ENCODE measurements around the gene FRY.

FRY gene

DNA sequence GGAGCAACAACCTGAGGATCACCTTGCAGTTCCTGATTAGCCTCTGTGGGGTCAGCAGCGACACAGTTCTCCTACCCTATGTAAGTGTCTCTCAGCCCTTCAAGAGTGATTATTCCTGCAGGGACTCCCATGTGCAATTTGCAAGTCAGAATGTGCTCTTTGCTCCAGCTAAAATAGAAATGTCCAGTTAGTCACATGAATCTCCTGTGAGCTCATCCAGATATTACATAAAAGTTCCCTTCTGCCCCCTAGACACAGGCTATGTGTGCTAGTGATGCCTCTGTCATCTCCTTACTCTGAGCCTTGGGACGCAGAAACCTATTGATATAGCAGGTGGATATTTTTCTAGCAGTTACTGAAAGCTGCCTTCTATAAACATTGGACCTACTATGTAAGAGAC is 178.1 kb downstream of the FRY start:
- no peaks in the 10 kb centered on the region for H3K27me3 ChIP-seq (ENCODE audit: control insufficient read depth in 1 of 2, insufficient read depth in 2 of 2, low read length in 2 of 2)
- no peaks in the 10 kb centered on the region for H3K9me3 ChIP-seq (ENCODE audit: control insufficient read depth in 2 of 2, low read length in 2 of 2)
- no peak overlapping the region for H3K9ac ChIP-seq (ENCODE audit: low read length in 2 of 2)
- H3K4me3 ChIP-seq (ENCODE audit: low read length in 2 of 2) = no peak overlapping the region
- no peak overlapping the region for H3K27ac ChIP-seq (ENCODE audit: low read length)
- H3K4me1 ChIP-seq (ENCODE audit: control insufficient read depth, insufficient read depth, low read length) = no peaks in the 10 kb centered on the region
- H3K36me3 ChIP-seq (ENCODE audit: control insufficient read depth in 2 of 2, insufficient read depth in 2 of 2, low read length in 2 of 2) = peaks cover 0 to 10% of the 10 kb centered on the region in 2 donors

DNA sequence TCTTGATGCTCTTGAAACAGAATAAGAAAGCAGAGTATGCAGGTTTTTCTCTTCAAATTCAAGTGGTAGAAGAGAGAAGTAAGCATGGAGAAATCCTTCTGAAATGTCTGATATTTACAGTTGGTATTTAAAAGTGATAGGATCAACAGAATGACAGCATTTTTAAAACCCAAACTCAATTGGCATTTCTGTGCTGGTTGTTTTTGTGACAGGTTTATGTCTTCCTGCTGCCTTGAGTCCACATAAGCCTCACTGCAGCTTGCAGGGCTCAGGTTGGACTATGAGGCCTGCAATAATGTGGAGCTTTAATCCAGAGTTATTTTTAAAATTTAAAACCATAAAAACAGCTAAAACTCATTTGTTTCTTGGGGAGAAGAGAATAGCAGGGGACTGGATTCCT is 178.5 kb downstream of the FRY start:
- H3K36me3 ChIP-seq (ENCODE audit: control insufficient read depth in 2 of 2, insufficient read depth in 2 of 2, low read length in 2 of 2) = peaks cover 0 to 10% of the 10 kb centered on the region in 2 donors
- H3K9ac ChIP-seq (ENCODE audit: low read length in 2 of 2) = no peak overlapping the region
- no peaks in the 10 kb centered on the region for H3K4me1 ChIP-seq (ENCODE audit: control insufficient read depth, insufficient read depth, low read length)
- H3K27me3 ChIP-seq (ENCODE audit: control insufficient read depth in 1 of 2, insufficient read depth in 2 of 2, low read length in 2 of 2) = no peaks in the 10 kb centered on the region
- no peak overlapping the region for H3K4me3 ChIP-seq (ENCODE audit: low read length in 2 of 2)
- no peaks in the 10 kb centered on the region for H3K9me3 ChIP-seq (ENCODE audit: control insufficient read depth in 2 of 2, low read length in 2 of 2)
- no peak overlapping the region for H3K27ac ChIP-seq (ENCODE audit: low read length)

DNA sequence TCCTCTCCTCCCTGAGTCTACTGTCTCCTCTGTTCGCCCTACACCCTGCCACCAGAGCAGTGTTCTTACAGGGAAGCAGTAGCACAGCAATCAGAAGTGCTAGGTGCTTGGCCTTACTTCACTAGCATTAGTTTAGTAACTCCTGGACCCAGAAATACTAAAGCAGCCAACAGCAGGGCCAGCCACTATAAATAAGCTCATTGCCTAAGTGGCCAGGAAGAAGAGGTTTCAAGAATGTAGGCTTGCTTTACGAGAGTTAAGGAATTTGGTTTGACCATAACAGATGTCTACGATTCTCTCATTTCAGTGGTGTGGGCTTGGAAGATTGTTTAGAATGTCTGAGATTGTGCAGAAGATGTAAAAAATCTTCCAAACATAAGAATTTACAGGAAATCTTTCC is 180.2 kb downstream of the FRY start:
- H3K4me1 ChIP-seq (ENCODE audit: control insufficient read depth, insufficient read depth, low read length) = no peaks in the 10 kb centered on the region
- H3K4me3 ChIP-seq (ENCODE audit: low read length in 2 of 2) = no peak overlapping the region
- no peaks in the 10 kb centered on the region for H3K27me3 ChIP-seq (ENCODE audit: control insufficient read depth in 1 of 2, insufficient read depth in 2 of 2, low read length in 2 of 2)
- no peak overlapping the region for H3K9ac ChIP-seq (ENCODE audit: low read length in 2 of 2)
- no peak overlapping the region for H3K27ac ChIP-seq (ENCODE audit: low read length)
- no peaks in the 10 kb centered on the region for H3K9me3 ChIP-seq (ENCODE audit: control insufficient read depth in 2 of 2, low read length in 2 of 2)
- H3K36me3 ChIP-seq (ENCODE audit: control insufficient read depth in 2 of 2, insufficient read depth in 2 of 2, low read length in 2 of 2) = peaks cover 0 to 10% of the 10 kb centered on the region in 2 donors

DNA sequence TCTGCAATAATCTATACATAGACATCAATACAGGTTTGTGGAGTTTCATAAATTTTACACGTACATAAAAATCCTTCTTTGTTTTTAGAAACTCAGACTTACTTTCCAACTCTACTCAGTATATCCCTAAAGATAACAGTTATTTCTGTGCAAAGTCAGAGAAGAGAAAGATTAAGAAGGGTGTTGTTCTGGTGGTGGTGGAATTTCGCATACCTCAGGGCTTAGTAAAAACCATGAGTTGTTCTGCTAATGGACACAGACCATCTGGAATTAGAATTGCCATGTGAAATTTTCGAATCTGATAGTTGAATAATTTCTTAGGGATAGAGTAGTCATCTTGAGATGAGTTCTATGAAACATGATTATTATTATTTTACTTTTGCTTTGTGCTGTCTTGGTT is 180.8 kb downstream of the FRY start:
- Histone ChIP-seq H3K9me3 (ENCODE audit: control insufficient read depth in 2 of 2, low read length in 2 of 2) (no peaks in the 10 kb centered on the region), H3K9ac (ENCODE audit: low read length in 2 of 2) (no peak overlapping the region), H3K4me1 (ENCODE audit: control insufficient read depth, insufficient read depth, low read length) (no peaks in the 10 kb centered on the region), H3K27ac (ENCODE audit: low read length) (no peak overlapping the region), H3K36me3 (ENCODE audit: control insufficient read depth in 2 of 2, insufficient read depth in 2 of 2, low read length in 2 of 2) (peaks cover 0 to 10% of the 10 kb centered on the region in 2 donors), H3K4me3 (ENCODE audit: low read length in 2 of 2) (no peak overlapping the region), H3K27me3 (ENCODE audit: control insufficient read depth in 1 of 2, insufficient read depth in 2 of 2, low read length in 2 of 2) (no peaks in the 10 kb centered on the region)

DNA sequence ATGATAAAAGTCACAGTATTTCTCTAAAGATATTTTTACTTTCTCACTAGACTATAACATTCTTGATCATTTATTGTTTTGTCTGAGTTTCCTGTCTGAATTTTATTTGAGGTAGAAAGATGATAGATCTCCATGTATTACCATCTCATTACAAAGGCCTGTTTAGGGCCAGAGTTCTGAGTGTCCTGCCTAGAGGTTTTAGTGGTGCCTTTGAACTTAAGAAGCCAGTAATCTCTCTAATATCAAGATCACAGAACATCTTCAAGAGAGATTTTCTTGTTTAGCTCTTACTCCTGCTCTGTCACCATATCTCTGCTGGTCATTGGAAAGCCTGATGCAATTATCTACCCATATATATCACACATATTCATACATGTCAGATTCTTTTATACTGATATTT is 182.1 kb downstream of the FRY start:
- Histone ChIP-seq H3K27me3 (ENCODE audit: control insufficient read depth in 1 of 2, insufficient read depth in 2 of 2, low read length in 2 of 2) (no peaks in the 10 kb centered on the region), H3K36me3 (ENCODE audit: control insufficient read depth in 2 of 2, insufficient read depth in 2 of 2, low read length in 2 of 2) (peaks cover 0 to 5% of the 10 kb centered on the region in 2 donors), H3K9ac (ENCODE audit: low read length in 2 of 2) (no peak overlapping the region), H3K27ac (ENCODE audit: low read length) (no peak overlapping the region), H3K4me1 (ENCODE audit: control insufficient read depth, insufficient read depth, low read length) (no peaks in the 10 kb centered on the region), H3K4me3 (ENCODE audit: low read length in 2 of 2) (no peak overlapping the region), H3K9me3 (ENCODE audit: control insufficient read depth in 2 of 2, low read length in 2 of 2) (no peaks in the 10 kb centered on the region)

DNA sequence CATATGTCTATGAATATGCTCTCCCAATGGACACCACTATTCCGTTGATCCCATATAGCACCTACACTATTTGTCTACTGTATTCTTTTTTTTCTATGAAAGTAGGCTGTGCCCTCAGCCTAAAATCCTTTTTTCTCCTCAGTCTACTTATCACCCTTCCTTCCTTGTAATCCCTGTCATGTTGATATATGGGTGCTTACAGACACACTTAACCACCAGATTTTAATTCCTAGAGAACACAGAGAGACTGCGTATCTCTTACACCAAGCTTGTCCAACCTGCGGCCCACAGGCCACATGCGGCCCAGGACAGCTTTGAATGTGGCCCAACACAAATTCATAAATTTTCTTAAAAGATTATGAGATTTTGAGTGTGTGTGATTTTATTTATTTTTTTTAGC is 182.5 kb downstream of the FRY start:
- no peaks in the 10 kb centered on the region for H3K4me1 ChIP-seq (ENCODE audit: control insufficient read depth, insufficient read depth, low read length)
- no peak overlapping the region for H3K4me3 ChIP-seq (ENCODE audit: low read length in 2 of 2)
- no peaks in the 10 kb centered on the region for H3K9me3 ChIP-seq (ENCODE audit: control insufficient read depth in 2 of 2, low read length in 2 of 2)
- no peaks in the 10 kb centered on the region for H3K27me3 ChIP-seq (ENCODE audit: control insufficient read depth in 1 of 2, insufficient read depth in 2 of 2, low read length in 2 of 2)
- no peak overlapping the region for H3K9ac ChIP-seq (ENCODE audit: low read length in 2 of 2)
- H3K36me3 ChIP-seq (ENCODE audit: control insufficient read depth in 2 of 2, insufficient read depth in 2 of 2, low read length in 2 of 2) = peaks cover 0 to 2% of the 10 kb centered on the region in 2 donors
- no peak overlapping the region for H3K27ac ChIP-seq (ENCODE audit: low read length)

DNA sequence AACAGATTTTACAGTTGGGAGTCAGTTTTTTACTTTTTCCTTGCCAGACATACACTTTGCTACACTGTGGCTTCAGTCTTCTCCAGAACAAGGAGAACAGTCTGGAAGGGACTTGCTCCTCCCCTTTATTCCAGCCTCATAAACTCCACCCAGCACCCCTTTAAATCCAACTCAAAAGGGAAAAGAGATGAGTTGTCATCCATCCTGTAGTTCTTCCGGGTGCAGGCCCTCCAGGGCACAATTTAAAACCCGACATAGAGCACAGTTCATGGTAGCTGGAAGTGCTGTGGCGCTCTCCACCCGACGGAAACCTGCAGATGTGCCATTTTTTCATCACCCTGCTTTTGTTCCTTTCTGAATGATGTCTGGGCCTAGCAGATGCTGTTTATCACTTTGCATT is 184.7 kb downstream of the FRY start:
- Histone ChIP-seq H3K36me3 (ENCODE audit: control insufficient read depth in 2 of 2, insufficient read depth in 2 of 2, low read length in 2 of 2) (no peaks in the 10 kb centered on the region), H3K9me3 (ENCODE audit: control insufficient read depth in 2 of 2, low read length in 2 of 2) (no peaks in the 10 kb centered on the region), H3K27me3 (ENCODE audit: control insufficient read depth in 1 of 2, insufficient read depth in 2 of 2, low read length in 2 of 2) (no peaks in the 10 kb centered on the region), H3K27ac (ENCODE audit: low read length) (no peak overlapping the region), H3K4me1 (ENCODE audit: control insufficient read depth, insufficient read depth, low read length) (no peaks in the 10 kb centered on the region), H3K4me3 (ENCODE audit: low read length in 2 of 2) (no peak overlapping the region), H3K9ac (ENCODE audit: low read length in 2 of 2) (no peak overlapping the region)

DNA sequence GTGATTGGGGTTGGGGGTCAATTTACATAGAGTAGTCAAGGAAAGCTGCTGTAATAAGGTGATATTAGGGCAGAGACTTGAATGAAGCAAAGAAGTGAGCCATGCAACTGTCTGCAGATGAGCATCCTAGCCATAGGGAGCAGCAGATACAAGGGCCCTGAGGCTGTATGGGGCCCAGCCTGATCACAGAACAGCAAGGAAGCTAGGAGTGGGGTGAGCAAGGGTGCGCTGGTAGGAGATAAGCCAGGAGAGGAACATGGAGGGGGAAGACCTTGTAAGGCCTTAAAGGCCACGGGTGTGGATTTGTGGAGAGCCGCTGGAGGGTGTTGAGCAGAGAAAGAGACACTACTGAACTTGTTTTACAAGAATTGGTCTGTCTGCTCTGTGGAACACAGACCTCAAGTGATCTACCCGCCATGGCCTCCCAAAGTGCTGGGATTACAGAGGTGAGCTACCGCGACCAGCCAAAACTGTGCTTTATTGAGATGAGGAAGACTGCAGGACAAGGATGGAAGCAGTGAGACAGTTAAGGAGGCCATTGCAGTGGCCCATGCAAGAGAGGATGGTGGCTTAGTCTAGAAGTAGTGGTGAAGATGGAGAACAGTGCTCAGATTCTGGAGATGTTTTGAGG is 190.6 kb downstream of the FRY start:
- peaks cover 8% of the 10 kb centered on the region for H3K4me1 ChIP-seq (ENCODE audit: control insufficient read depth, insufficient read depth, low read length)
- H3K9me3 ChIP-seq (ENCODE audit: control insufficient read depth in 2 of 2, low read length in 2 of 2) = no peaks in the 10 kb centered on the region
- H3K27ac ChIP-seq (ENCODE audit: low read length) = no peak overlapping the region
- no peak overlapping the region for H3K9ac ChIP-seq (ENCODE audit: low read length in 2 of 2)
- no peaks in the 10 kb centered on the region for H3K27me3 ChIP-seq (ENCODE audit: control insufficient read depth in 1 of 2, insufficient read depth in 2 of 2, low read length in 2 of 2)
- no peak overlapping the region for H3K4me3 ChIP-seq (ENCODE audit: low read length in 2 of 2)
- peaks cover 0 to 4% of the 10 kb centered on the region in 2 donors for H3K36me3 ChIP-seq (ENCODE audit: control insufficient read depth in 2 of 2, insufficient read depth in 2 of 2, low read length in 2 of 2)

DNA sequence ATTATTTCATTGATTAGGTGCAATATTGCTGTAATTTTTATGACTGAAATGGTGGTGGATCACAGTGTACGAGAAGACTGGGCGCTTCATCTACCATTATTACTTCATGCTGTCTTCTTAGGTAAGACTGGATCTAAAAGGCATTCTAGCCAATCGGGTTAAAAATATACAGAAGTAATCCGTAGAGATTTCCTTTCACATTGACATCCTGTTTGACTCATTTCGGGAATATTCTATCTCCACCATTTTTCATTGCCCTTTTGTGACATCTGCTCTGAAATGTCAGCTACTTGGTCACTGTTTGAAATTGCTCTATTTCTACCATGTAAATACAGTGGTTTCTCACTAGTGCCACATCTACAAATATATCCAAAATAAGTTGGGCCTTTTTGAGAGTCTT is 193.3 kb downstream of the FRY start:
- no peak overlapping the region for H3K27ac ChIP-seq (ENCODE audit: low read length)

DNA sequence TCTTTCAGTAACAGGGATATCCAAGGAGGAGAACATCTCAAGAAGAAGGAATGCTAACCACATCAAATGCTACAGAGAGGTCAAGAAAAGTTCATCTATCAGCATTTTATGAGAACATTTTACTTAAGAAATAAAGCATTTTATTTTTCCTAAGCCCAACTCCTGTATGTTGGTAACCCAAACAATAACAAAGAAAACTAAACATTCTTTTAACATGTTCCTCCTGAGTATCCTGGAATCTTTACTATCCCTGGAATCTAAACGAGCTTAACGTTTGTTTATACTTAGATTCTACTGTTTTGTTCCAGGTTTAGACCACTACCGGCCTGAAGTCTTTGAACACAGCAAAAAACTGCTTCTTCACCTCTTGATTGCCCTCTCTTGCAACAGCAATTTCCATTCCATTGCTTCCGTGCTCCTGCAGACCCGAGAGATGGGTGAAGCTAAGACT is 193.9 kb downstream of the FRY start:
- Histone ChIP-seq H3K9me3 (ENCODE audit: control insufficient read depth in 2 of 2, low read length in 2 of 2) (no peaks in the 10 kb centered on the region), H3K4me3 (ENCODE audit: low read length in 2 of 2) (no peak overlapping the region), H3K27me3 (ENCODE audit: control insufficient read depth in 1 of 2, insufficient read depth in 2 of 2, low read length in 2 of 2) (no peaks in the 10 kb centered on the region), H3K27ac (ENCODE audit: low read length) (no peak overlapping the region), H3K9ac (ENCODE audit: low read length in 2 of 2) (no peak overlapping the region), H3K36me3 (ENCODE audit: control insufficient read depth in 2 of 2, insufficient read depth in 2 of 2, low read length in 2 of 2) (peaks cover 0 to 11% of the 10 kb centered on the region in 2 donors), H3K4me1 (ENCODE audit: control insufficient read depth, insufficient read depth, low read length) (peaks cover 8% of the 10 kb centered on the region)

More for the DNA sequence above, 193.3 kb downstream of the FRY start:
- no peaks in the 10 kb centered on the region for H3K9me3 ChIP-seq (ENCODE audit: control insufficient read depth in 2 of 2, low read length in 2 of 2)
- H3K27me3 ChIP-seq (ENCODE audit: control insufficient read depth in 1 of 2, insufficient read depth in 2 of 2, low read length in 2 of 2) = no peaks in the 10 kb centered on the region
- peaks cover 0 to 11% of the 10 kb centered on the region in 2 donors for H3K36me3 ChIP-seq (ENCODE audit: control insufficient read depth in 2 of 2, insufficient read depth in 2 of 2, low read length in 2 of 2)
- H3K4me3 ChIP-seq (ENCODE audit: low read length in 2 of 2) = no peak overlapping the region
- peaks cover 8% of the 10 kb centered on the region for H3K4me1 ChIP-seq (ENCODE audit: control insufficient read depth, insufficient read depth, low read length)
- H3K9ac ChIP-seq (ENCODE audit: low read length in 2 of 2) = no peak overlapping the region

DNA sequence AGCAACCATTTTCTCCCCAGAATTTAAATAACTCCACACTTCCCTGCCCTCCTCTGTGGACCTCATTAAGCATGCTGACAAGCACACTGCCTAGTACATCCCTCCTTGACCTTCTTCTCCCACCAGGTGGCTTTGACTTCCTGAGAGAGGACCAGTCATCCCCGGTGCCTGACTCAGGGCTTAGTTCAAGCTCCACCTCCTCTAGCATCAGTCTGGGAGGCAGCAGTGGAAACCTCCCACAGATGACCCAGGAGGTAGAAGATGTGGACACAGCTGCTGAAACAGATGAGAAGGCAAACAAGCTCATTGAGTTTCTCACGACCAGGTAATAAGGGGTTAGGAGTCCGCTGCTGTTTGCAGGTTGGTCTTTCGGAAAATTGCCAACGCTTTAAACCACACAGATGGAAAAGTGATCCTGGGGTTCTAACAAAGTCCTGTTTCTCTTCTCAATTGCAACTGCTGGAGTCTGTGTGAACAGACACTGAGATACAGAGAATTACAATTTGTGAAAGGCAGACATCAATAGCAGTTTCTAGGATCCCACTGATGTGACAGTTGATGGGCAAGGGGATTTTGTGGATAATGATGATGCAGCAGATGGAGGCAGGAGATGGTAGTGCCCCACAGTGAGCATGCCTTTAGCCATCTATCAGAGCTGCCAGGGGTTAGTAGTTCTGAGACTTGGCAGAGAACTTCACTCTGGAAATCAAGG is 196.9 kb downstream of the FRY start:
- H3K27ac ChIP-seq (ENCODE audit: low read length) = no peak overlapping the region
- no peaks in the 10 kb centered on the region for H3K27me3 ChIP-seq (ENCODE audit: control insufficient read depth in 1 of 2, insufficient read depth in 2 of 2, low read length in 2 of 2)
- H3K4me3 ChIP-seq (ENCODE audit: low read length in 2 of 2) = no peak overlapping the region
- no peak overlapping the region for H3K9ac ChIP-seq (ENCODE audit: low read length in 2 of 2)
- peaks cover 14% of the 10 kb centered on the region for H3K4me1 ChIP-seq (ENCODE audit: control insufficient read depth, insufficient read depth, low read length)
- no peaks in the 10 kb centered on the region for H3K9me3 ChIP-seq (ENCODE audit: control insufficient read depth in 2 of 2, low read length in 2 of 2)
- H3K36me3 ChIP-seq (ENCODE audit: control insufficient read depth in 2 of 2, insufficient read depth in 2 of 2, low read length in 2 of 2) = peaks cover 0 to 12% of the 10 kb centered on the region in 2 donors

Measured in stomach smooth muscle (tissue), 2 donors.